ENCODE results near the gene ZNF76. TPM values are rescaled to one million over a fixed set of nuclear protein-coding genes. Genes with fewer than 3 reads are reported as not detected.

The ZNF76 gene
- total and polyA plus RNA-seq, 9 of the 15 experiments (the other 6 are each of a cell fraction or from before 2014, with no cell fraction given), result 1.2 to 17.8 (median 10.7) TPM

DNA sequence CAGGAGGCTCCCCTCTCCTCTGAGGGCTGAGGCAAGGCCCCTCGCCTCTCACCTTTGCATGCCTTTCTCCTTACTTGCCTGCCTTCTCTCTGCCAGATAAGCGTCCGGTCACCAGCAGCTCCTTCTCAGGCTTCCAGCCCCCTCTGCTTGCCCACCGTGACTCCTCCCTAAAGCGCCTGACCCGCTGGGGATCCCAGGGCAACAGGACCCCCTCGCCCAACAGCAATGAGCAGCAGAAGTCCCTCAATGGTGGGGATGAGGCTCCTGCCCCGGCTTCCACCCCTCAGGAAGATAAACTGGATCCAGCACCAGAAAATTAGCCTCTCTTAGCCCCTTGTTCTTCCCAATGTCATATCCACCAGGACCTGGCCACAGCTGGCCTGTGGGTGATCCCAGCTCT is 61.6 kb downstream of the ZNF76 start (continued):
- TF ChIP-seq BRF2 (IDR thresholded peaks at IDR 0.05; ENCODE audit: borderline replicate concordance, insufficient read depth, insufficient read length), result no peak
- TF ChIP-seq LEF1 (IDR thresholded peaks at IDR 0.05), result no peak
- TF ChIP-seq ZNF263 (CRISPR knock-in tag; IDR thresholded peaks at IDR 0.05; ENCODE audit: borderline replicate concordance), result no peak
- TF ChIP-seq SREBF1 (IDR thresholded peaks at IDR 0.05; ENCODE audit: borderline replicate concordance, low read depth, low read length), result no peak
- no peak for TF ChIP-seq PKNOX1 (IDR thresholded peaks at IDR 0.05)
- TF ChIP-seq ZNF408 (CRISPR knock-in tag; IDR thresholded peaks at IDR 0.05; ENCODE audit: low read depth), result no peak
- no peak for TF ChIP-seq NFXL1 (CRISPR knock-in tag; IDR thresholded peaks at IDR 0.05)

GRCh38 chr6:35327349-35328027 is 68.0 kb downstream of the ZNF76 start:
- DNase-seq (ENCODE audit: extremely low read depth in 1 of 4, low spot score in 3 of 4), result peak; percentile 56 to 73 (median 63)
- peak overlapping the region; percentile 57 for H2AFZ ChIP-seq (ENCODE audit: low read depth, low read length)
- peak; percentile 30; the same call in 1 of the 2 replicates for TF ChIP-seq GABPA (tag; conservative IDR thresholded peaks at IDR 0.05; ENCODE audit: low read depth)
- TF ChIP-seq ARID3A (IDR thresholded peaks at IDR 0.05; ENCODE audit: borderline replicate concordance, low read depth, low read length), result peak; percentile 25; the same call in 1 of the 2 replicates
- TF ChIP-seq IFI16 (CRISPR knock-in tag; IDR thresholded peaks at IDR 0.05), result no peak
- TF ChIP-seq, protein P1, sequence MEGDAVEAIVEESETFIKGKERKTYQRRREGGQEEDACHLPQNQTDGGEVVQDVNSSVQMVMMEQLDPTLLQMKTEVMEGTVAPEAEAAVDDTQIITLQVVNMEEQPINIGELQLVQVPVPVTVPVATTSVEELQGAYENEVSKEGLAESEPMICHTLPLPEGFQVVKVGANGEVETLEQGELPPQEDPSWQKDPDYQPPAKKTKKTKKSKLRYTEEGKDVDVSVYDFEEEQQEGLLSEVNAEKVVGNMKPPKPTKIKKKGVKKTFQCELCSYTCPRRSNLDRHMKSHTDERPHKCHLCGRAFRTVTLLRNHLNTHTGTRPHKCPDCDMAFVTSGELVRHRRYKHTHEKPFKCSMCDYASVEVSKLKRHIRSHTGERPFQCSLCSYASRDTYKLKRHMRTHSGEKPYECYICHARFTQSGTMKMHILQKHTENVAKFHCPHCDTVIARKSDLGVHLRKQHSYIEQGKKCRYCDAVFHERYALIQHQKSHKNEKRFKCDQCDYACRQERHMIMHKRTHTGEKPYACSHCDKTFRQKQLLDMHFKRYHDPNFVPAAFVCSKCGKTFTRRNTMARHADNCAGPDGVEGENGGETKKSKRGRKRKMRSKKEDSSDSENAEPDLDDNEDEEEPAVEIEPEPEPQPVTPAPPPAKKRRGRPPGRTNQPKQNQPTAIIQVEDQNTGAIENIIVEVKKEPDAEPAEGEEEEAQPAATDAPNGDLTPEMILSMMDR (IDR thresholded peaks at IDR 0.05 in 2 of 3, conservative IDR thresholded peaks at IDR 0.05 in 1 of 3; ENCODE audit: insufficient read depth in 2 of 3, low read depth in 1 of 3, low read length in 3 of 3), result peak; percentile 76 to 84 (median 78)

More at GRCh38 chr6:35327349-35328027, 68.0 kb downstream of the ZNF76 start:
- Histone ChIP-seq H3K4me1 (replicated peaks in 1 of 2; ENCODE audit: control insufficient read depth in 2 of 2, insufficient read depth in 2 of 2, low read length in 2 of 2) (peaks cover 0 to 3% of the 10 kb centered on the region in 2 experiments; a peak in 1 of 5 replicates), H3K27ac (ENCODE audit: extremely low read depth, low read depth, low read length) (no peak overlapping the region), H3K9ac (ENCODE audit: insufficient read depth in 1 of 2, low read depth in 2 of 2, low read length in 2 of 2) (no peak overlapping the region), H3K36me3 (ENCODE audit: control insufficient read depth, insufficient read depth, low read length) (no peaks in the 10 kb centered on the region; the same call in 2 of the 3 replicates), H3K4me3 (no peak overlapping the region), H3K27me3 (ENCODE audit: control insufficient read depth in 2 of 2, insufficient read depth in 2 of 2, low read length in 2 of 2) (peaks cover 2 to 7% of the 10 kb centered on the region in 2 experiments; a peak in 3 of 5 replicates), H4K20me1 (replicated peaks; ENCODE audit: control insufficient read depth, insufficient read depth, low read length) (no peaks in the 10 kb centered on the region), H3K9me1 (ENCODE audit: control insufficient read depth, insufficient read depth, low read length) (no peaks in the 10 kb centered on the region), H3K9me3 (replicated peaks; ENCODE audit: control insufficient read depth, insufficient read depth, low read depth, low read length) (0 out of 2 replicates have a peak, but pooled peaks cover 4% of the 10 kb centered on the region), H3K79me2 (ENCODE audit: control insufficient read depth, insufficient read depth, low read length) (no peaks in the 10 kb centered on the region), H3K4me2 (ENCODE audit: insufficient read depth, low read length) (no peak overlapping the region)
- BruUV-seq (replicated peaks), result no TSS peak
- FAIRE-seq (peak; percentile 63), ATAC-seq (peak; percentile 97)
- ChIA-PET POLR2A (interaction anchor here (0.8 to 0.9 kb wide), 3 partner anchors 15 to 47 kb away, joined by 3 to 4 read pairs (median 3); partner anchors contain the start of gene PPARD), CTCF (ENCODE audit: low intra/inter-chr PET ratio) (interaction anchor here (1.0 to 2.9 kb wide), 5 partner anchors 30 to 140 kb away, joined by 3 to 16 read pairs (median 5); partner anchors contain the start of genes DEF6 and RPL10A)
- WGBS (ENCODE audit: insufficient coverage, low coverage, missing lambda C conversion rate), result 21% methylated on average over 7 of the region's 7 CpGs
- in situ Hi-C loops (cut with MboI), result no loop called here
- intact Hi-C loops (cut with micrococcal nuclease), result loop anchor here (1.0 kb wide), 1 partner anchor 30 kb away; the partner anchor contains the start of gene DEF6

Measured in K562 (cell line).